HG02642 (cell line): ENCODE measurements around the gene GAS2L1.

Experiments used
- ATAC-seq: cut with Tn5 transposase; IDR thresholded peaks from one replicate; pipeline ENCODE4 v1.9.1; 2021; ENCODE audit warnings: mild to moderate bottlenecking; ENCODE audit not compliant: unreplicated experiment, poor library complexity

GAS2L1 gene

GRCh38 chr22:29323641-29324040 is 17.2 kb downstream of the GAS2L1 start:
- no peak for ATAC-seq

GRCh38 chr22:29325356-29325755 is 18.9 kb downstream of the GAS2L1 start:
- ATAC-seq = no peak

- ATAC-seq = no peak
These were observed 19.4 kb downstream of the GAS2L1 start for GRCh38 chr22:29325785-29326315.

GRCh38 chr22:29326481-29326880 is 20.0 kb downstream of the GAS2L1 start:
- no peak for ATAC-seq

GRCh38 chr22:29327089-29327764 is 20.8 kb downstream of the GAS2L1 start:
- no peak for ATAC-seq

- no peak for ATAC-seq
These were observed 21.6 kb downstream of the GAS2L1 start for GRCh38 chr22:29328055-29328454.

GRCh38 chr22:29328566-29329500 is 22.4 kb downstream of the GAS2L1 start:
- ATAC-seq = no peak

GRCh38 chr22:29329581-29329980 is 23.1 kb downstream of the GAS2L1 start:
- no peak for ATAC-seq

- ATAC-seq = no peak
These were observed 23.8 kb downstream of the GAS2L1 start for GRCh38 chr22:29330291-29330690.

GRCh38 chr22:29330753-29331152 is 24.3 kb downstream of the GAS2L1 start:
- ATAC-seq = no peak

- ATAC-seq = no peak
These were observed 24.8 kb downstream of the GAS2L1 start for GRCh38 chr22:29331213-29331612.

- ATAC-seq = no peak
These were observed 25.3 kb downstream of the GAS2L1 start for GRCh38 chr22:29331658-29332300.

- no peak for ATAC-seq
These were observed 26.5 kb downstream of the GAS2L1 start for GRCh38 chr22:29332886-29333496.

- ATAC-seq = no peak
These were observed 27.7 kb downstream of the GAS2L1 start for GRCh38 chr22:29334148-29334547.

- no peak for ATAC-seq
These were observed 28.4 kb downstream of the GAS2L1 start for GRCh38 chr22:29334696-29335344.

GRCh38 chr22:29335656-29336055 is 29.2 kb downstream of the GAS2L1 start:
- ATAC-seq = no peak

- no peak for ATAC-seq
These were observed 30.5 kb downstream of the GAS2L1 start for GRCh38 chr22:29336751-29337490.

- ATAC-seq = no peak
These were observed 31.3 kb downstream of the GAS2L1 start for GRCh38 chr22:29337631-29338284.

- no peak for ATAC-seq
These were observed 31.9 kb downstream of the GAS2L1 start for GRCh38 chr22:29338398-29338797.
